Astrocyte (in vitro differentiated cells and primary cell): ENCODE results near the gene GBP5.

Experiments
- CTCF ChIP-seq: IDR thresholded peaks from 2 replicates; pipeline ENCODE4 v1.5.1; 2011; ENCODE audit warnings: low read depth, mild to moderate bottlenecking, inconsistent platforms, low read length, moderate library complexity; ENCODE audit not compliant: insufficient read depth
- EZH2 ChIP-seq: IDR thresholded peaks from 2 replicates; pipeline ENCODE4 v1.6.1; 2012; ENCODE audit warnings: mild to moderate bottlenecking, low read length, inconsistent platforms; ENCODE audit not compliant: insufficient read depth

DNA sequence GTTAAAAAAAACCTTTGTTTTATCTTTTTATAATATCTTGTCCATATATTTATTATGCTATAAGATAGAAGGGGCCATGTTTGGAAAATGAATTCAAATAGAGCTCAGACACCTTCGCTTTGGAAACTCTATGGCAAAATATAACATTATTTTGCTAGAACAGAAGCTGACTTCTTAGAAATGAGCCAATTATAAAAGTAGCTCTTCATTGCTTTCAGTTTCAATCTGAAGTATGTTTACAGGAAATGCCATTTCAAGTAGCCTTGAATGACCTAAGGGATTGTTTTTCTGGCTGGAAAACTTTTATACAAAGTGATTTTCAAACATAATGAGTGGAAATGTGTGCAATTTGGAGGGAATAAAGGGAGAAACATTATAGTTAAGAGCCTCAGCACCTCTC lies 37.8 kb upstream of the GBP5 start:
- no peak for TF ChIP-seq CTCF
- TF ChIP-seq EZH2, result no peak
